GM12878 (cell line): ENCODE measurements around the gene GH2. TPM values are rescaled to one million over a fixed set of nuclear protein-coding genes. Genes with fewer than 3 reads are reported as not detected.
"Not testable (repeated sequence)": the region's sequence is repeated elsewhere in the genome, so short reads cannot be mapped to it uniquely, and the experiment has no call there.

Experiments used
- ATAC-seq: fragments of 200-7000 bp; cut with Tn5 transposase; 3 replicates; pipeline ENCODE4 v1.9.1; 2020; ENCODE audit warnings: mild to moderate bottlenecking, moderate library complexity
- BruUV-seq: library from RNA; stranded (reverse); fragments of 400-500 nt; replicated peaks from 2 replicates; lab custom pipeline; 2021; lab: Mats Ljungman, UMichigan
- CTCF ChIA-PET: fragments of 300-600 bp; sonication (Branson Sonifier 250); formaldehyde crosslinking; extraction: SDS; loops from one replicate; lab custom pipeline; 2021; ENCODE audit warnings: inconsistent platforms; lab: Yijun Ruan, JAX
- POLR2A ChIA-PET: fragments of 350-600 bp; formaldehyde crosslinking; extraction: SDS; loops from one replicate; lab custom pipeline; 2021; ENCODE audit warnings: inconsistent platforms; lab: Charles Lee
- RAD21 ChIA-PET: fragments of 300-600 bp; sonication (Branson Sonifier 250); formaldehyde crosslinking; loops from one replicate; lab custom pipeline; 2023; ENCODE audit warnings: antibody characterized with exemption; ENCODE audit not compliant: unreplicated experiment; lab: Charles Lee
- SMC1A ChIA-PET: fragments of 300-600 bp; sonication (Branson Sonifier 250); formaldehyde crosslinking; loops from one replicate; lab custom pipeline; 2023; ENCODE audit not compliant: unreplicated experiment, uncharacterized antibody; lab: Charles Lee
- DNase-seq: peaks from one replicate; pipeline ENCODE4 v3.0.0-alpha.2; 2011; ENCODE audit warnings: low read depth, low spot score
- FAIRE-seq: peaks from 3 replicates; lab custom pipeline; 2011; peaks lifted over from hg19 to GRCh38; lab: Jason Lieb, UNC
- H2AFZ ChIP-seq: 2 replicates; pipeline ENCODE4 v1.6.0; 2011; ENCODE audit warnings: low read depth, low read length, control low read depth; ENCODE audit not compliant: control insufficient read depth
- H3K27ac ChIP-seq: 2 replicates; pipeline ENCODE4 v1.5.1; 2011; ENCODE audit warnings: control low read depth; ENCODE audit not compliant: control insufficient read depth, insufficient read depth
- H3K27me3 ChIP-seq, 2 experiments: replicated peaks in 1 of 2; 2 replicates each; pipeline versions ENCODE4 v1.6.0 to v1.6.1; 2011; ENCODE audit warnings: low read length in 1 of 2; ENCODE audit not compliant: control insufficient read depth in 2 of 2, insufficient read depth in 2 of 2
- H3K36me3 ChIP-seq, 2 experiments: 2 replicates each; pipeline ENCODE4 v1.5.1; 2011; ENCODE audit warnings: low read length in 1 of 2; ENCODE audit not compliant: control insufficient read depth in 2 of 2, insufficient read depth in 2 of 2
- H3K4me1 ChIP-seq: 2 replicates; pipeline ENCODE4 v1.6.1; 2011; ENCODE audit warnings: mild to moderate bottlenecking, low read length, moderate library complexity, mixed read lengths; ENCODE audit not compliant: control insufficient read depth, insufficient read depth
- H3K4me2 ChIP-seq: 2 replicates; pipeline ENCODE4 v1.6.0; 2011; ENCODE audit warnings: control low read depth; ENCODE audit not compliant: control insufficient read depth, insufficient read depth
- H3K4me3 ChIP-seq: fragments of 200-600 bp; sonication (generic); 2 replicates; pipeline ENCODE4 v1.5.1; 2016
- H3K79me2 ChIP-seq: 2 replicates; pipeline ENCODE4 v1.6.0; 2011; ENCODE audit warnings: low read length; ENCODE audit not compliant: control insufficient read depth, insufficient read depth
- H3K9ac ChIP-seq: 2 replicates; pipeline ENCODE4 v1.8.0; 2011; ENCODE audit warnings: low read length, control low read depth, mixed read lengths; ENCODE audit not compliant: control insufficient read depth, insufficient read depth
- H3K9me3 ChIP-seq: replicated peaks from 3 replicates; pipeline ENCODE4 v1.5.1; 2011; ENCODE audit warnings: mild to moderate bottlenecking, low read length; ENCODE audit not compliant: control insufficient read depth, insufficient read depth
- H4K20me1 ChIP-seq: 2 replicates; pipeline ENCODE4 v1.6.0; 2011; ENCODE audit not compliant: control insufficient read depth, insufficient read depth
- ELK1 ChIP-seq: IDR thresholded peaks from 2 replicates; pipeline ENCODE4 v1.6.1; 2012; ENCODE audit warnings: low read depth, low read length, improper control_type of control experiment
- RCOR1 ChIP-seq: conservative IDR thresholded peaks from 2 replicates; pipeline ENCODE4 v1.6.1; 2012; ENCODE audit warnings: low read depth, low read length, improper control_type of control experiment
- TCF3 ChIP-seq: IDR thresholded peaks from 2 replicates; pipeline ENCODE4 v1.6.1; 2012; ENCODE audit warnings: low read depth, mild to moderate bottlenecking, low read length, borderline replicate concordance; ENCODE audit not compliant: insufficient read depth
- WGBS: methylation state at CpG from one replicate; pipeline ENCODE4 v1.1.6; 2016; ENCODE audit warnings: low lambda C conversion rate; ENCODE audit not compliant: insufficient replicate concordance, insufficient coverage; ENCODE audit errors: missing lambda C conversion rate; 5-methylcytosine and 5-hydroxymethylcytosine counted together
- in situ Hi-C: fragments of 300-500 bp; cut with MboI; formaldehyde crosslinking; loops from 9 replicates; pipeline ENCODE4 v1.14.3; 2018; ENCODE audit warnings: mixed read lengths
- intact Hi-C: fragments of 100-400 bp; cut with micrococcal nuclease; formaldehyde crosslinking; loops from one replicate; pipeline ENCODE4 v1.14.2; 2022; ENCODE audit not compliant: unreplicated experiment
- polyA plus RNA-seq, 11 experiments: library from polyadenylated mRNA; depleted of rRNA in 4 of 11; unstranded in 6 of 11; stranded (reverse) in 5 of 11; fragments of >200 nt; fragmentation: Nextera tagmentation in 4 of 11; fragmentation: Illumina TruSeq in 1 of 11; extraction: Ambion mirVana in 4 of 11; extraction: Trizol in 1 of 11; gene quantifications; 1 replicate in 1 of 11; 2 replicates in 10 of 11; pipeline versions ENCODE4 v1.2.1 to v1.2.3, GENCODE V29; 2011 to 2016; ENCODE audit warnings: inconsistent platforms in 2 of 11, missing spikeins in 2 of 11, low read depth in 1 of 11
- total RNA-seq, 4 experiments: library from RNA; depleted of rRNA in 3 of 4; stranded (reverse); fragments of >200 nt in 3 of 4; fragmentation: Illumina TruSeq in 1 of 4; extraction: Trizol in 1 of 4; gene quantifications; 2 replicates each; pipeline versions ENCODE4 v1.2.1 to v1.2.3, GENCODE V29; 2013 to 2021

The GH2 gene
- total and polyA plus RNA-seq, 10 of the 15 experiments (the other 5 are each of a cell fraction or from before 2014, with no cell fraction given) = not detected

- ChIA-PET SMC1A (interaction anchor here (0.5 kb wide), 1 partner anchor 658 kb away, joined by 3 read pairs; no protein-coding TSS in a partner anchor), CTCF (interaction anchor here (0.7 to 3.0 kb wide), 4 partner anchors 9 to 54 kb away, joined by 3 to 16 read pairs (median 4); no protein-coding TSS in a partner anchor)
- H3K4me1 ChIP-seq, H3K9ac ChIP-seq, H3K4me2 ChIP-seq, H3K27ac ChIP-seq, RAD21 ChIA-PET, H3K4me3 ChIP-seq, POLR2A ChIA-PET, H3K27me3 ChIP-seq, intact Hi-C loops, in situ Hi-C loops, H3K79me2 ChIP-seq, DNase-seq, H3K9me3 ChIP-seq, BruUV-seq, ATAC-seq, H4K20me1 ChIP-seq, H3K36me3 ChIP-seq, FAIRE-seq, H2AFZ ChIP-seq: not testable (repeated sequence)
- 52% methylated on average over 8 of the region's 8 CpGs for WGBS
These were observed 25.3 kb downstream of the GH2 start for GRCh38 chr17:63856425-63856824.

DNA sequence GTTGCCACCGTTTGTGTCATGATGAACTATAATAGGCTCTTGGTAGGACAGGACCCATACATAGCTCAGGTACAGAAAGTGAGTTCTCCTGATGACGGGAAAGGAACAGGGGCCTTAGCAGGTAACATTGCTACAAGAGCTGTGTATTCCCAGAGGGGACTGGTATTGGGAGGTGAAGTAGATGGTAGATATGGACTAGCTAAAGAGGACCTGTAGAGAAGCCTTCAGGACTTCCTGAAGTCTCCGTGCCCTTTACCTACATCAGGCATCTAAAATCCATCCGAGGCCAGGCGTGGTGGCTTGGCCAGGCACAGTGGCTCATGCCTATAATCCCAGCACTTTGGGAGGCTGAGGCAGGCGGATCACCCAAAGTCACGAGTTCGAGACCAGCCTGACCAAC, 26.6 kb downstream of the GH2 start:
- ChIA-PET RAD21 (no interaction called here), POLR2A (no interaction called here), SMC1A (no interaction called here), CTCF (interaction anchor here (0.8 to 3.0 kb wide), 3 partner anchors 10 to 84 kb away, joined by 3 to 16 read pairs (median 4); no protein-coding TSS in a partner anchor)
- Histone ChIP-seq H3K9ac (no peak overlapping the region), H3K36me3 (no peaks in the 10 kb centered on the region), H2AFZ (no peak overlapping the region), H3K79me2 (no peaks in the 10 kb centered on the region), H3K9me3 (no peaks in the 10 kb centered on the region), H3K4me2 (no peak overlapping the region), H3K27ac (no peak overlapping the region), H3K4me1 (no peaks in the 10 kb centered on the region), H3K4me3 (no peak overlapping the region), H4K20me1 (no peaks in the 10 kb centered on the region), H3K27me3 (peaks cover 1 to 2% of the 10 kb centered on the region in 2 experiments; a peak in 2 of 4 replicates)
- TF ChIP-seq TCF3 = no peak
- no peak for TF ChIP-seq ELK1
- no peak for TF ChIP-seq RCOR1
- ATAC-seq = no peak
- no peak for FAIRE-seq
- in situ Hi-C loops (no loop called here), intact Hi-C loops (no loop called here)
- WGBS = 44% methylated on average over 8 of the region's 8 CpGs
- no TSS peak for BruUV-seq
- no peak for DNase-seq
